H1 (cell line): ENCODE data around the gene SPG7. TPM values are rescaled to one million over a fixed set of nuclear protein-coding genes. Genes with fewer than 3 reads are reported as not detected.

Experiments used
- CBX5 ChIP-seq: fragments of 300-800, 300-1000 bp; sonication (generic); IDR thresholded peaks from 2 replicates; pipeline ENCODE4 v1.7.1; 2016; ENCODE audit warnings: antibody characterized with exemption, low read length, low read depth
- JUN ChIP-seq: IDR thresholded peaks from 2 replicates; pipeline ENCODE4 v1.6.1; 2011; ENCODE audit warnings: low read depth, mild to moderate bottlenecking, improper control_type of control experiment, low read length
- NANOG ChIP-seq: IDR thresholded peaks from 2 replicates; pipeline ENCODE4 v1.6.1; 2011; ENCODE audit warnings: low read length, low read depth, mild to moderate bottlenecking, inconsistent platforms; ENCODE audit not compliant: insufficient read depth, poor library complexity, severe bottlenecking
- SP1 ChIP-seq: IDR thresholded peaks from 2 replicates; pipeline ENCODE4 v1.6.1; 2011; ENCODE audit warnings: low read depth, low read length
- TBP ChIP-seq: IDR thresholded peaks from 2 replicates; pipeline ENCODE4 v1.6.1; 2011; ENCODE audit warnings: low read depth, low read length, improper control_type of control experiment
- polyA plus RNA-seq, 7 experiments: library from polyadenylated mRNA; depleted of rRNA in 3 of 7; stranded (reverse) in 5 of 7; unstranded in 2 of 7; fragments of >200 nt in 5 of 7; fragments of 200-250 nt in 2 of 7; gene quantifications; 1 replicate in 5 of 7; 2 replicates in 1 of 7; 4 replicates in 1 of 7; pipeline versions ENCODE4 v1.2.1 to v1.2.3, GENCODE V29; 2011 to 2013; ENCODE audit warnings: missing spikeins in 2 of 7, mixed read lengths in 2 of 7
- total RNA-seq: library from RNA; stranded (reverse); fragmentation: NEBNext Ultra II Directional; extraction: Animal tissue kit (Norgen Biotek cat#: 25700); gene quantifications from 2 replicates; pipeline ENCODE4 v1.2.1, GENCODE V29; 2021

Gene SPG7
- total and polyA plus RNA-seq, 2 of the 8 experiments (the other 6 are each of a cell fraction or from before 2014, with no cell fraction given): 72.1 to 113 TPM

- TF ChIP-seq NANOG (no peak), SP1 (no peak), JUN (no peak), CBX5 (no peak), TBP (no peak)
Observed at GRCh38 chr16:89572073-89572484, 63.9 kb downstream of the SPG7 start (continued).
